ENCODE data around the gene MRPS25. TPM values are rescaled to one million over a fixed set of nuclear protein-coding genes. Genes with fewer than 3 reads are reported as not detected.

MRPS25 gene
- total and polyA plus RNA-seq, 2 donors (not counting 3 experiments of a cell fraction or from before 2014, with no cell fraction given), result 32.5 to 68.7 TPM

DNA sequence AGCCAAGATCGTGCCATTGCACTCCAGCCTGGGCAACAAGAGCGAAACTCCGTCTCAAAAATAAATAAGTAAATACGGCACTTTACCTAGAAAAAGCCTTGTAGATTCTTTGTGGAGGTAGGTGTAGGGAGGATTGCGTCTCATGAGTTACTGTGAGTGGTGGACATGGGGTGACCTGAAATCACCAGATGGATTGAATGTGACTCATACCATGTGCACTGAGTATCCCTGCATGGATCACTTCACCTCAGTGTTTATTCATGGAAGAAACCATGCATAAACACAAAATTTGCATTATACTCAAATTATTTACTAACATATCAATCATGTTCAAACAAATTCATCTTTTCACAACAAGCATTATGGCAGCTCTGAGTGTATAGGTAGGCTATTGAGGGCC, 55.9 kb downstream of the MRPS25 start:
- Histone ChIP-seq H3K4me2 (ENCODE audit: insufficient read depth, low read length) (no peak overlapping the region), H3K4me1 (ENCODE audit: control insufficient read depth, extremely low read depth, insufficient read depth, low read length) (no peaks in the 10 kb centered on the region), H3K4me3 (replicated peaks in 1 of 3; ENCODE audit: insufficient read depth in 1 of 3, low read depth in 1 of 3, low read length in 3 of 3) (no peak overlapping the region), H3K79me2 (ENCODE audit: control insufficient read depth, insufficient read depth, low read length) (no peaks in the 10 kb centered on the region), H3K27me3 (ENCODE audit: control insufficient read depth in 2 of 2, insufficient read depth in 2 of 2, low read length in 2 of 2) (no peaks in the 10 kb centered on the region), H3K36me3 (ENCODE audit: control insufficient read depth in 2 of 2, extremely low read depth in 1 of 2, insufficient read depth in 2 of 2, low read length in 2 of 2) (peaks cover 6 to 15% of the 10 kb centered on the region in 2 experiments), H3K9me1 (replicated peaks; ENCODE audit: control insufficient read depth, extremely low read depth, insufficient read depth, low read length) (no peaks in the 10 kb centered on the region), H4K20me1 (replicated peaks; ENCODE audit: control insufficient read depth, extremely low read depth, insufficient read depth, low read length) (no peaks in the 10 kb centered on the region), H3K27ac (ENCODE audit: insufficient read depth, low read depth, low read length) (no peak overlapping the region), H2AFZ (ENCODE audit: low read depth, low read length) (no peak overlapping the region), H3K9ac (replicated peaks; ENCODE audit: extremely low read depth, insufficient read depth, low read length) (no peak overlapping the region), H3K9me3 (replicated peaks; ENCODE audit: control insufficient read depth, insufficient read depth, low read length) (no peaks in the 10 kb centered on the region)
- DNase-seq (ENCODE audit: low read depth, low spot score), result no peak
- TF ChIP-seq JUN (IDR thresholded peaks at IDR 0.05; ENCODE audit: borderline replicate concordance, insufficient read depth, insufficient read length, low read depth), result no peak
- TF ChIP-seq EZH2 (IDR thresholded peaks at IDR 0.05; ENCODE audit: borderline replicate concordance, low read depth, low read length, severe bottlenecking), result no peak
- TF ChIP-seq GATA2 (IDR thresholded peaks at IDR 0.05; ENCODE audit: insufficient read depth, insufficient read length, low read depth, low read length), result no peak
- no peak for TF ChIP-seq MYC (IDR thresholded peaks at IDR 0.05; ENCODE audit: low read depth, low read length)
- no peak for TF ChIP-seq FOS (IDR thresholded peaks at IDR 0.05; ENCODE audit: borderline replicate concordance, insufficient read depth, low read length)
- no peak for TF ChIP-seq POLR2A (IDR thresholded peaks at IDR 0.05; ENCODE audit: low read depth, low read length)
- TF ChIP-seq, protein P1, sequence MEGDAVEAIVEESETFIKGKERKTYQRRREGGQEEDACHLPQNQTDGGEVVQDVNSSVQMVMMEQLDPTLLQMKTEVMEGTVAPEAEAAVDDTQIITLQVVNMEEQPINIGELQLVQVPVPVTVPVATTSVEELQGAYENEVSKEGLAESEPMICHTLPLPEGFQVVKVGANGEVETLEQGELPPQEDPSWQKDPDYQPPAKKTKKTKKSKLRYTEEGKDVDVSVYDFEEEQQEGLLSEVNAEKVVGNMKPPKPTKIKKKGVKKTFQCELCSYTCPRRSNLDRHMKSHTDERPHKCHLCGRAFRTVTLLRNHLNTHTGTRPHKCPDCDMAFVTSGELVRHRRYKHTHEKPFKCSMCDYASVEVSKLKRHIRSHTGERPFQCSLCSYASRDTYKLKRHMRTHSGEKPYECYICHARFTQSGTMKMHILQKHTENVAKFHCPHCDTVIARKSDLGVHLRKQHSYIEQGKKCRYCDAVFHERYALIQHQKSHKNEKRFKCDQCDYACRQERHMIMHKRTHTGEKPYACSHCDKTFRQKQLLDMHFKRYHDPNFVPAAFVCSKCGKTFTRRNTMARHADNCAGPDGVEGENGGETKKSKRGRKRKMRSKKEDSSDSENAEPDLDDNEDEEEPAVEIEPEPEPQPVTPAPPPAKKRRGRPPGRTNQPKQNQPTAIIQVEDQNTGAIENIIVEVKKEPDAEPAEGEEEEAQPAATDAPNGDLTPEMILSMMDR (IDR thresholded peaks at IDR 0.05; ENCODE audit: extremely low read depth in 1 of 2, insufficient read depth in 1 of 2, low read depth in 1 of 2, low read length in 2 of 2), result no peak
- no peak for TF ChIP-seq POLR2AphosphoS5 (IDR thresholded peaks at IDR 0.05; ENCODE audit: insufficient read depth, low read depth, low read length)
- TF ChIP-seq, protein P2, sequence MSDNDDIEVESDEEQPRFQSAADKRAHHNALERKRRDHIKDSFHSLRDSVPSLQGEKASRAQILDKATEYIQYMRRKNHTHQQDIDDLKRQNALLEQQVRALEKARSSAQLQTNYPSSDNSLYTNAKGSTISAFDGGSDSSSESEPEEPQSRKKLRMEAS (IDR thresholded peaks at IDR 0.05; ENCODE audit: insufficient read depth, insufficient read length), result no peak
- POLR2A ChIA-PET, result no interaction called here
- dilution Hi-C loops (cut with MboI; ENCODE audit: extremely low pct_ligation_motif_present, low sequenced_read_pairs), result no loop called here
- intact Hi-C loops (cut with micrococcal nuclease), result no loop called here
- CTCF ChIA-PET, result no interaction called here
- BruUV-seq (replicated peaks), result no TSS peak
- no peak for FAIRE-seq

All from endothelial cell of umbilical vein (primary cell).